Left lung (tissue), 10 donors: ENCODE results near the gene FBXL2. TPM values are rescaled to one million over a fixed set of nuclear protein-coding genes. Genes with fewer than 3 reads are reported as not detected.

Experiments
- ATAC-seq: fragments of 200-7000 bp; cut with Tn5 transposase; one replicate; pipeline ENCODE4 v1.9.1; 2020; ENCODE audit warnings: moderate library complexity
- DNase-seq, 4 donors: peaks; one replicate each; pipeline ENCODE4 v3.0.0-alpha.2; 2013 to 2020
- H3K27ac ChIP-seq, 2 donors: fragments of 200-600 bp; sonication (generic) in 1 of 2; one replicate each; pipeline versions ENCODE4 v1.5.0 to v1.8.0; 2020 to 2021
- H3K27me3 ChIP-seq, 2 donors: fragments of 200-600 bp; sonication (generic) in 1 of 2; one replicate each; pipeline versions ENCODE4 v1.5.0 to v1.8.0; 2020 to 2021
- H3K36me3 ChIP-seq, 2 donors: fragments of 200-600 bp; sonication (generic) in 1 of 2; one replicate each; pipeline versions ENCODE4 v1.5.0 to v1.8.0; 2020 to 2021
- H3K4me1 ChIP-seq, 2 donors: fragments of 200-600 bp; one replicate each; pipeline ENCODE4 v1.8.0; 2021
- H3K4me3 ChIP-seq, 2 donors: fragments of 200-600 bp; sonication (generic) in 1 of 2; one replicate each; pipeline versions ENCODE4 v1.5.0 to v1.8.0; 2020 to 2021; ENCODE audit warnings: mild to moderate bottlenecking in 1 of 2
- H3K9me3 ChIP-seq, 2 donors: fragments of 200-600 bp; sonication (generic) in 1 of 2; one replicate each; pipeline versions ENCODE4 v1.5.0 to v1.8.0; 2020 to 2021
- CTCF ChIP-seq, 2 donors: fragments of 200-600 bp; sonication (generic) in 1 of 2; IDR thresholded peaks; one replicate each; pipeline versions ENCODE4 v1.5.0 to v1.8.0; 2021; ENCODE audit warnings: antibody characterized with exemption in 2 of 2
- intact Hi-C, 2 donors: fragments of 100-400 bp; cut with DNase I; formaldehyde crosslinking; loops; one replicate each; pipeline versions ENCODE4 v1.11.2 to v1.14.2; 2022
- polyA plus RNA-seq, 6 donors: library from polyadenylated mRNA; unstranded; fragments of 120-200 nt; gene quantifications; one replicate each; pipeline ENCODE4 v1.2.1, GENCODE V29; 2013; ENCODE audit not compliant: insufficient read length in 6 of 6
- total RNA-seq, 2 donors: library from RNA; stranded (reverse); fragmentation: NEBNext Ultra II Directional; extraction: Animal tissue kit (Norgen Biotek cat#: 25700); gene quantifications; one replicate each; pipeline ENCODE4 v1.2.1, GENCODE V29; 2021
- donor health status: DM: no; HTN: yes; CAD: no.
- donor health status: DM: no; HTN: no; CAD: no.

The FBXL2 gene
- total and polyA plus RNA-seq, 8 donors: 7.5 to 35.7 (median 29.9) TPM

DNA sequence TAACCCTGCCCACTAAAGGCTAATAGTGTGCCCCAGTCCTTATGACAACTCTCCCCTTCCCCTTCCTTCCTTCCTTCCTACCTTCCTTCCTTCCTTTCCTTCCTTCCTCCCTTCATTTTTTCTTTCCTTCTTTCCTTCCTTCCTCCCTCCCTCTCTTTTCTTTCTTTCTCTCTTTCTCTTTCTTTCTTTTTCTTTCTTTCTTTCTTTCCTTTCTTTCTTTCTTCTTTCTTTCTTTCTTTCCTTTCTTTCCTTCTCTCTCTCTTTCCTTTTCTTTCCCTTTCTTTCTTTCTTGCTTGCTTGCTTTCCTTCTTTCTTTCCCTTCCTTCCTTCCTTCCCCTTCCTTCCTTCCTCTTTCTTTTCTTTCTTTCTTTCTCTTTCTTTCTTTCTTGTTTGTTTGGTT, 30.5 kb upstream of the FBXL2 start:
- no peak for TF ChIP-seq CTCF (IDR thresholded peaks at IDR 0.05)
- no peak overlapping the region for H3K4me3 ChIP-seq
- H3K9me3 ChIP-seq: no peaks in the 10 kb centered on the region
- H3K4me1 ChIP-seq: no peaks in the 10 kb centered on the region
- ATAC-seq (no peak), DNase-seq (no peak)
- no peaks in the 10 kb centered on the region for H3K27me3 ChIP-seq
- intact Hi-C loops: no loop called here
- H3K27ac ChIP-seq: no peak overlapping the region
- H3K36me3 ChIP-seq: no peaks in the 10 kb centered on the region

DNA sequence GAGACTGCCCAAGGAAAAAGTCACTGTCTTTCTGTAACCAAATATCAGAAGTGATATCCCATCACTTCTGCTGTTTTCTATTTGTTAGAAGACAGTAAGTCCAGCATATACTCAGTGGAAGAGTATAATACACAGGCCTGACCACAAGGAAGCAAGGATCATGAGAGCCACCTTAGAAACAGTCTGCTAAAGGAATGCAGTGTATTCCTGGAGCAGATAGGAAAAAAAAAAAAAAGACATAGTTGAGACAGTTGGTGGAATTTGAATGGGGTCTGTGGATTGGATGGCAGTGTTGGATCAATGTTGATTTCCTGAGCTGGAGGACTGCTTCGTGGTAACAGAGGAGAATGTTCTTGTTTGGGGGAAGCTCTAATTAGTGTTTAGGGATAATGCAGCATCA, 26.5 kb upstream of the FBXL2 start:
- H3K27me3 ChIP-seq: no peaks in the 10 kb centered on the region
- TF ChIP-seq CTCF (IDR thresholded peaks at IDR 0.05): no peak
- intact Hi-C loops: no loop called here
- DNase-seq: no peak
- no peak for ATAC-seq
- H3K4me3 ChIP-seq: no peak overlapping the region
- no peaks in the 10 kb centered on the region for H3K36me3 ChIP-seq
- no peaks in the 10 kb centered on the region for H3K9me3 ChIP-seq
- H3K4me1 ChIP-seq: no peaks in the 10 kb centered on the region
- H3K27ac ChIP-seq: no peak overlapping the region

- H3K36me3 ChIP-seq: no peaks in the 10 kb centered on the region
- no peak overlapping the region for H3K4me3 ChIP-seq
- no peaks in the 10 kb centered on the region for H3K4me1 ChIP-seq
- ATAC-seq (no peak), DNase-seq (no peak)
- intact Hi-C loops: no loop called here
- no peak for TF ChIP-seq CTCF (IDR thresholded peaks at IDR 0.05)
- H3K9me3 ChIP-seq: peaks cover 0 to 2% of the 10 kb centered on the region in 2 donors
- H3K27ac ChIP-seq: no peak overlapping the region
- H3K27me3 ChIP-seq: no peaks in the 10 kb centered on the region
Observed at GRCh38 chr3:33256249-33256648, 21.0 kb upstream of the FBXL2 start.

- Histone ChIP-seq H3K27me3 (no peaks in the 10 kb centered on the region), H3K27ac (no peak overlapping the region), H3K4me3 (no peak overlapping the region), H3K9me3 (peaks cover 0 to 2% of the 10 kb centered on the region in 2 donors), H3K36me3 (no peaks in the 10 kb centered on the region), H3K4me1 (no peaks in the 10 kb centered on the region)
- intact Hi-C loops: no loop called here
- no peak for TF ChIP-seq CTCF (IDR thresholded peaks at IDR 0.05)
- DNase-seq (no peak), ATAC-seq (no peak)
Observed at GRCh38 chr3:33260104-33260503, 17.1 kb upstream of the FBXL2 start.

GRCh38 chr3:33269385-33269784, 7.9 kb upstream of the FBXL2 start:
- ATAC-seq (no peak), DNase-seq (no peak)
- intact Hi-C loops: no loop called here
- Histone ChIP-seq H3K4me1 (no peaks in the 10 kb centered on the region), H3K4me3 (no peak overlapping the region), H3K27ac (no peak overlapping the region), H3K27me3 (no peaks in the 10 kb centered on the region), H3K36me3 (no peaks in the 10 kb centered on the region), H3K9me3 (peaks cover 0 to 16% of the 10 kb centered on the region in 2 donors)
- no peak for TF ChIP-seq CTCF (IDR thresholded peaks at IDR 0.05)
